Peyer's patch (tissue), 4 donors: Measurements from ENCODE around the gene SUN2.

Experiments used
- CTCF ChIP-seq, 6 experiments: fragments of 450-650 bp in 4 of 6; fragments of 200-600 bp in 2 of 6; sonication (generic) in 1 of 6; IDR thresholded peaks; one replicate each; pipeline ENCODE4 v1.5.1; 2017 to 2019; ENCODE audit warnings: antibody characterized with exemption in 6 of 6, mild to moderate bottlenecking in 3 of 6, moderate library complexity in 1 of 6
- POLR2A ChIP-seq, 2 donors: fragments of 450-650 bp; IDR thresholded peaks; one replicate each; pipeline ENCODE4 v1.5.1; 2017; ENCODE audit warnings: antibody characterized with exemption in 2 of 2, mild to moderate bottlenecking in 2 of 2, moderate library complexity in 2 of 2

DNA sequence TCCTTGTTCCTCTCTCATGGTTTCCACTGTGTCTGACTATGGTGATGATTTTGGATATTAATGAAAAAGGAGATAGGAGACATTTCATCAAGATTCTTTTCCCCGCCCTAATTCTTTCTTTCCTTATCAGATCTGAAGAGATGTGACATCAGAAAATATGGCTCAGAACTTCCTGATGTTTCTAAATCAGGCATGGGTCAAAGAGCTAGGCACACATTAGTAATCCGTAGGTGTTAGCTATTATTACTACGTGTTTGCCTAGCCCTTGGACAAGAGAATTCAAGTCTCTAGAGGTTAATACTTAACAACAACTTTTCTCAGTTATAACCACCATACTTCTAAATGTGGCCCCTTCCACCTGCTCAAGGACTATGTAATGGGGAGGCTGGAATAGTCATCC lies 60.9 kb downstream of the SUN2 start:
- TF ChIP-seq CTCF (IDR thresholded peaks at IDR 0.05) (no peak), POLR2A (IDR thresholded peaks at IDR 0.05) (peak; percentile 34 to 84)
